AG04449 (cell line): ENCODE data around the gene GATA5.

Source experiments
- CTCF ChIA-PET: fragments of 350-600 bp; formaldehyde crosslinking; extraction: SDS; loops from one replicate; lab custom pipeline; 2021; ENCODE audit warnings: antibody characterized with exemption; lab: Yijun Ruan, JAX
- POLR2A ChIA-PET: fragments of 400-600, 350-600 bp; formaldehyde crosslinking; extraction: SDS; loops from one replicate; lab custom pipeline; 2020; ENCODE audit warnings: antibody characterized with exemption, inconsistent platforms; lab: Yijun Ruan, JAX
- DNase-seq: peaks from one replicate; pipeline ENCODE4 v3.0.0-alpha.2; 2010; ENCODE audit warnings: low read depth, low spot score
- H3K4me3 ChIP-seq: 2 replicates; pipeline ENCODE4 v1.5.1; 2011; ENCODE audit warnings: low read depth, mild to moderate bottlenecking, control low read depth, low read length
- TF ChIP-seq, protein P1 (sequence below): IDR thresholded peaks from one replicate; pipeline ENCODE4 v1.5.1; 2011; ENCODE audit warnings: mild to moderate bottlenecking, moderate library complexity, low read length, control low read depth, inconsistent platforms; ENCODE audit not compliant: insufficient read depth; ENCODE audit errors: missing control alignments

The GATA5 gene

DNA sequence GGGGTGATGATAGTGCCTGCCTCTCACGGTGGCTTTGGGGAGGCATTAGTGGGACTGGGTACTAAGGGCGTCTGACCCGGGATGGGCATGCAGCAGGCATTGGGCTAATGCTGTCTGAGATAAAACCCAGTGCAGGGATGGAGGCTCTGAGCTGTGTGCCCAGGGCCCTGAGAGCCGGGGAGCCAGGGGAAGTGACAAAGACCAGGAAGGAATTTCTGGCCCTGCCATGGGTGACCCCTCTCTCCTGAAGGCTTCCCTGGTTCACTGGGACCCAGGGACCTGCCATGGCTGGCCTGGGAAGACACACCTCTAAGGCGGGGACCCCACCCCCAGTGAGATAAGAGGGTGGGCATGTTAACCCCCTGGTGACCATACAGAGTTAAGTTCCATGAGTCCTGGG, 3.9 kb upstream of the GATA5 start:
- ChIA-PET POLR2A (no interaction called here), CTCF (no interaction called here)
- TF ChIP-seq, protein P1, sequence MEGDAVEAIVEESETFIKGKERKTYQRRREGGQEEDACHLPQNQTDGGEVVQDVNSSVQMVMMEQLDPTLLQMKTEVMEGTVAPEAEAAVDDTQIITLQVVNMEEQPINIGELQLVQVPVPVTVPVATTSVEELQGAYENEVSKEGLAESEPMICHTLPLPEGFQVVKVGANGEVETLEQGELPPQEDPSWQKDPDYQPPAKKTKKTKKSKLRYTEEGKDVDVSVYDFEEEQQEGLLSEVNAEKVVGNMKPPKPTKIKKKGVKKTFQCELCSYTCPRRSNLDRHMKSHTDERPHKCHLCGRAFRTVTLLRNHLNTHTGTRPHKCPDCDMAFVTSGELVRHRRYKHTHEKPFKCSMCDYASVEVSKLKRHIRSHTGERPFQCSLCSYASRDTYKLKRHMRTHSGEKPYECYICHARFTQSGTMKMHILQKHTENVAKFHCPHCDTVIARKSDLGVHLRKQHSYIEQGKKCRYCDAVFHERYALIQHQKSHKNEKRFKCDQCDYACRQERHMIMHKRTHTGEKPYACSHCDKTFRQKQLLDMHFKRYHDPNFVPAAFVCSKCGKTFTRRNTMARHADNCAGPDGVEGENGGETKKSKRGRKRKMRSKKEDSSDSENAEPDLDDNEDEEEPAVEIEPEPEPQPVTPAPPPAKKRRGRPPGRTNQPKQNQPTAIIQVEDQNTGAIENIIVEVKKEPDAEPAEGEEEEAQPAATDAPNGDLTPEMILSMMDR: no peak
- DNase-seq: no peak
- H3K4me3 ChIP-seq: no peak overlapping the region

DNA sequence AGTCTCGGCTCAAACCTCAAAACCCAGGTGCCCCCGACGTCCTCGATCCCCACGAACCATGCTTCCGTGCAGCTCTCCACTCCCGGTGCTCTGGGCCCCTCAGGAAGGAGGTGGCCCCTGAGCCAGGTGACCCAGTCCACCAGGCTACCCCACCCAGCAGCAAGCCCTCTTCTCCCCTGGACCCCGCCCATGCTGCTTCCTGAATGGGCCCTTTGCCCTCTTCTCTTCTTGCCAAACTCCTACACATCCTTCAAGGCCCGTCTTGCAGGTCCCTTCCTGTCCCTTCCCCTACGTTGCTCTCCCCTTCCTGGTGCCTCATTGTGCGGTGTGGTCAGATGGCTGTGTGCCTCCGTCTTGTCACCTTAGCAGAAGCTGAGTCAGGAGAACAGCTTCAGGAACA, 3.4 kb upstream of the GATA5 start:
- TF ChIP-seq, protein P1: no peak
- no peak for DNase-seq
- no peak overlapping the region for H3K4me3 ChIP-seq
- ChIA-PET POLR2A (no interaction called here), CTCF (no interaction called here)

DNA sequence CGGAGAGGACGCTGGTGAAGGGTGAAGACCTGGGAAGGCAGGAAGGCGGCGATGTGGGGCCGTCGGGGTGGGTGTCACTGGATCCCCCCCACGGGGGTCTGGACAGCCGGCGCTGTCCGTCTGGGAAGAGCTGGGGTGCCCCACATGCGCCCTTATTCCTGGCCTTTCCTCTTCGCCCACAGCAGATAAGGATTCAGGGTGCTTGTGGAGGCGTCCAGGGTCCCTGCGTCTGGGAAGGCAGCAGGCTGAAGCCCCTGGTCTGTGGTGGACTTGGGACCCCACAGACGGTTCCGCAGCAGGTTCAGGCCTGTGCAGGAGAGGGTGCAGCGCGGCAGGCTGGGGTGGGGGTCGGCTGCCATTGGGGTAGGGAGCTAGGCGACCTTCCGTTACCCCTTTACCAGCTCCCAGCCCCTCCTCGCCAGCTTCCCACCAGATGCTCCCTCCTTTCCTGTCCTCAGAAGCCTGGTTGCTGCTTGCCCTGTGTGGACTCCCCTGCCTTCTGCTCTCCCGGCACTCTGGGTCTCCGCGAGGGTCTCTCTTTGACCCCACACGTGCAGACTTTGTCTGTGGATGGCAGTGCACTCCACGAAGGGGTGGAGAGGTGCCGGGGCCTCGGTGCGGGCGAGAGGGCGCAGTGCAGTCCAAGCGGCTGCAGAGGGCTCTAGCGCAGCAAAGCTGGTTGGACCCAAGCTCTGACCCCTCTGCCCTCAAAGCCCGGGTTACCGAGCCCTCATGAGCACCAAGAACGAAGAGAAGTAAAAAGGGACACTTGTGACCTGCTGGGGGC, 2.1 kb upstream of the GATA5 start:
- TF ChIP-seq, protein P1: no peak
- ChIA-PET CTCF (no interaction called here), POLR2A (no interaction called here)
- DNase-seq: no peak
- no peak overlapping the region for H3K4me3 ChIP-seq

DNA sequence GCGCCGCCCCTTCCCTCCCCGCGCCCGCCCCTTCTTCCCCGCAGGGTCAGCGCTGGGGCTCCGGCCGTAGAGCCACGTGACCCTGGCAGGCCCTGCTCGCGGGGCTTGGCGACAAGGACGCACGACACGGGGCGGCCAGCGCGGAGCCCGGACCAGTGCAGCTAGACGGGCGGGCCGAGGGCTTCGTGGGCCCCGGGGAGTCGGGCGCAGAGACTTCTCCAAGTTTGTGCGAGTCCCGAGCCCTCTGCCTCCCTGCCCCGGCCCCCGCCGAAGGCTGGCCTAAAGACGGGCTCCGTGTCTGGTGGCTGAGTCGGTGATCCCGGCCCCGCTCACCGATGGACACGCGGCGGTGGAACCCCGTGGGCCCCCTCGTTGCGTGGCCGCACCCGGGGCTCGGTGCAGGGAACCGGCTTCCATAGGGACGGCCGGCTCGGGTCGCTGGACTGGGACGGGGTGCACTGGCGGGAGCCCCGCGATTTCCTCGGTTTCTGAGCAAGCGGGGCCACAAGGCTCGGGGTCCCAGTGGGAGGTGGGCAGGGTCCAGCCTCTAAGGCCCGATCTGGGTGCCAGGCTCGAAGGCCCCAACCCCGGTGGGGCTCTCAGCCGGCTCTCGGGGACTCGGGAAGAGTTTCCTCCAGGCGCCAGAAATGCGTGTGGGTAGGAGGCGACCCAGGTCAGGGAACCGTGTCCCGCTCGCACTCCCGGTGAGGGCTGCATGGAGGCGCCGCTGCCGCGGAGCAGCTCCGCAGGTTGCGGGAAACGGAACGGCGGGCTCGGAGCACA, 452 bp upstream of the GATA5 start:
- H3K4me3 ChIP-seq: no peak overlapping the region
- POLR2A ChIA-PET: no interaction called here
- no peak for DNase-seq
- CTCF ChIA-PET: no interaction called here
- TF ChIP-seq, protein P1: no peak

DNA sequence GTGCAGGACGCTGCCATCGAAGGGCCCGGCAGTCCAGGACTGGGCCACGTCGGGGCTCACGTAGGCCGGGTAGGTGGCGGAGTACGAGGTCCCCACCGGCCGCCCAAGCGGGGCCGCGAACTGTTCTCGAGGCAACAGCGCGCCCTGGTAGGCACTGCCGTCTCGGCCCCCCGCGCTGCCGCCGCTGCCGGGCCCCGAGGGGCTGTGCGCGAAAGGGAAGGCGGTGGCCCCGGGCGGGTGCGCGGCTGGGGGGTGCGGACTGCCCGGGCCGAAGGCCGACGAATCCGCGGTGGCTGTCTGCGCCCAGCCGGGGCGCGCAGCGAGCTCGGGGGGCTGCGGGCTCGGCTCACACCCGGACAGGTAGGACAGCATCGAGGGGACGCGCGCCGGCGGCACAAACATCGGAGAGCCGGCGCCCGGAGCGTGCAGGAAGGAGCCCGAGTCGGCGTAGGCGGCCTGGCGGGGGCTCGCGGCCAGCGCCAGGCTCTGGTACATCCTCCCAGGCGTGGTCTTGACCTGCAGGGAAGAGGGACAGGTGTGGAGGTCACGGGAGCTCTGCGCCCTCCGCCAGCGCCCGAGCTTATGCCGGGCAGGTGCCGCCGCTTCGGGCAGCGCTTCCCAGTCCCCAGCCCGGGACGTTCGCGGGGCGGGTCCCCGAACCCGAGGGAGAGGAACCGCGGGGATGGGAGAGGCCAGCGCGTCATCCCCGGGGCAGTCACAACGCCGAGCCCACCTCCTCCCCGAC, 596 bp downstream of the GATA5 start:
- no peak for DNase-seq
- no peak overlapping the region for H3K4me3 ChIP-seq
- TF ChIP-seq, protein P1: no peak
- ChIA-PET CTCF (no interaction called here), POLR2A (no interaction called here)

DNA sequence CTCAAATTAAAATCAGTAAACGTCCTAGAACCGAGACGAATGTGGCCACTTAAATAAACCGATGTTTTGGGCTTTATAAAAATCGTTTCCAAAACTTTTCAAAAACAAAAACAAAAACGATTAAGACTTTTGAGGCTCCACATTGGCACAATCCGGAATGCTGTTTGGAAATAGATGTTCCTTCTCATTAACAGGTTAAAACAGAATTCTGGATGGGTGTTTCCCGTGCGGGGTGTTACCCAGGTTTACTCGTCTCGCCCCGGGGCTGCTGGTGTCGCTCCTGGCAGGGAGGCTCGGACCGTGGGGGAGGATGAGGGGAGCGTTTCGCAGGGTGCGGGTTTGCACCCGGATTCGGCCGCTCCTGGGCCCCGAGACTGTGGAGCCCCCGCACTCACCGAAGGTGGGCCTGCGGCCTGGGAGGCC, 1.2 kb downstream of the GATA5 start:
- TF ChIP-seq, protein P1: no peak
- POLR2A ChIA-PET: no interaction called here

More for the DNA sequence above, 1.2 kb downstream of the GATA5 start:
- CTCF ChIA-PET: no interaction called here
- no peak for DNase-seq
- no peak overlapping the region for H3K4me3 ChIP-seq
